ENCODE results near the gene UBC. TPM values are rescaled to one million over a fixed set of nuclear protein-coding genes. Genes with fewer than 3 reads are reported as not detected.

Gene UBC
- total and polyA plus RNA-seq, 9 of the 15 experiments (the other 6 are each of a cell fraction or from before 2014, with no cell fraction given): 533 to 1,153 (median 813) TPM

- TF ChIP-seq NR4A1 (CRISPR knock-in tag; IDR thresholded peaks at IDR 0.05) (no peak), NR4A1 (tag; IDR thresholded peaks at IDR 0.05) (0 out of 2 replicates have a peak, but pooled peaks have one; percentile 57), NKRF (IDR thresholded peaks at IDR 0.05; ENCODE audit: borderline replicate concordance) (0 out of 2 replicates have a peak, but pooled peaks have one; percentile 5), IFI16 (CRISPR knock-in tag; IDR thresholded peaks at IDR 0.05) (no peak), RAD21 (CRISPR knock-in tag; conservative IDR thresholded peaks at IDR 0.05 in 1 of 2, IDR thresholded peaks at IDR 0.05 in 1 of 2) (no peak), POLR2G (IDR thresholded peaks at IDR 0.05; ENCODE audit: low read depth, low read length) (no peak), NEUROD1 (IDR thresholded peaks at IDR 0.05; ENCODE audit: borderline replicate concordance, low read depth, low read length, partially characterized antibody) (no peak), ZNF592 (IDR thresholded peaks at IDR 0.05) (peak; percentile 83), NR2C2 (CRISPR knock-in tag; IDR thresholded peaks at IDR 0.05) (no peak), NR2C2 (tag; IDR thresholded peaks at IDR 0.05) (no peak), ZNF263 (CRISPR knock-in tag; IDR thresholded peaks at IDR 0.05; ENCODE audit: borderline replicate concordance) (no peak), ZBTB7A (IDR thresholded peaks at IDR 0.05; ENCODE audit: borderline replicate concordance, control insufficient read depth, low read depth, low read length) (no peak), XRCC4 (IDR thresholded peaks at IDR 0.05; ENCODE audit: extremely low read depth, insufficient read depth, insufficient read length) (no peak), MEF2D (tag; conservative IDR thresholded peaks at IDR 0.05; ENCODE audit: low read depth) (no peak), AFF1 (IDR thresholded peaks at IDR 0.05; ENCODE audit: low read depth in 1 of 2, partially characterized antibody in 2 of 2) (no peak)
Observed at GRCh38 chr12:124864326-124864752, 50.1 kb downstream of the UBC start (continued).

Data from K562 (cell line).